ENCODE results near the gene ZMYND8.
"Not testable (repeated sequence)": the region's sequence is repeated elsewhere in the genome, so short reads cannot be mapped to it uniquely, and the experiment has no call there.

The ZMYND8 gene

GRCh38 chr20:47201074-47201730, 155.3 kb downstream of the ZMYND8 start:
- DNase-seq, result peak; percentile 61

GRCh38 chr20:47198996-47199552, 157.4 kb downstream of the ZMYND8 start:
- no peak for DNase-seq

- no peak for DNase-seq
Measured at GRCh38 chr20:47198254-47198671, 158.2 kb downstream of the ZMYND8 start.

GRCh38 chr20:47196091-47197081, 160.1 kb downstream of the ZMYND8 start:
- peak; percentile 90 for DNase-seq

GRCh38 chr20:47195573-47195972, 160.9 kb downstream of the ZMYND8 start:
- no peak for DNase-seq

- DNase-seq, result no peak
Measured at GRCh38 chr20:47191956-47192355, 164.5 kb downstream of the ZMYND8 start.

- DNase-seq, result no peak
Measured at GRCh38 chr20:47191074-47191673, 165.3 kb downstream of the ZMYND8 start.

GRCh38 chr20:47189060-47189459, 167.4 kb downstream of the ZMYND8 start:
- no peak for DNase-seq

GRCh38 chr20:47188540-47188939, 168.0 kb downstream of the ZMYND8 start:
- DNase-seq, result no peak

- DNase-seq, result peak; percentile 46
Measured at GRCh38 chr20:47187450-47188195, 168.9 kb downstream of the ZMYND8 start.

GRCh38 chr20:47183367-47183766, 173.1 kb downstream of the ZMYND8 start:
- DNase-seq, result no peak

- DNase-seq, result peak; percentile 86
Measured at GRCh38 chr20:47181056-47181862, 175.2 kb downstream of the ZMYND8 start.

GRCh38 chr20:47179267-47179666, 177.2 kb downstream of the ZMYND8 start:
- DNase-seq, result no peak

GRCh38 chr20:47178851-47179250, 177.6 kb downstream of the ZMYND8 start:
- DNase-seq, result no peak

- no peak for DNase-seq
Measured at GRCh38 chr20:47178277-47178676, 178.2 kb downstream of the ZMYND8 start.

GRCh38 chr20:47176217-47176616, 180.3 kb downstream of the ZMYND8 start:
- not testable (repeated sequence) for DNase-seq

- no peak for DNase-seq
Measured at GRCh38 chr20:47175493-47175892, 181.0 kb downstream of the ZMYND8 start.

- DNase-seq, result no peak
Measured at GRCh38 chr20:47174456-47175243, 181.8 kb downstream of the ZMYND8 start.

- peak; percentile 11 for DNase-seq
Measured at GRCh38 chr20:47173596-47174216, 182.8 kb downstream of the ZMYND8 start.

GRCh38 chr20:47172579-47172978, 183.9 kb downstream of the ZMYND8 start:
- DNase-seq, result no peak

All from hematopoietic multipotent progenitor cell treated with erythropoietin and hydrocortisone succinate and interleukin-3 and kit ligand, for 4 days (in vitro differentiated cells).